Right lobe of liver (tissue), 6 donors: ENCODE results near the gene RGS3. TPM values are rescaled to one million over a fixed set of nuclear protein-coding genes. Genes with fewer than 3 reads are reported as not detected.
"Not testable (repeated sequence)": the region's sequence is repeated elsewhere in the genome, so short reads cannot be mapped to it uniquely, and the experiment has no call there.

Experiments used
- ATAC-seq, 4 donors: fragments of 200-7000 bp; cut with Tn5 transposase; one replicate each; pipeline ENCODE4 v1.9.1; 2020; ENCODE audit warnings: mild to moderate bottlenecking in 4 of 4, moderate library complexity in 4 of 4
- DNase-seq, 3 donors: peaks; one replicate each; pipeline ENCODE4 v3.0.0-alpha.2; 2020
- H3K27ac ChIP-seq, 3 donors: fragments of 200-600 bp; one replicate each; pipeline ENCODE4 v1.8.0; 2022
- H3K27me3 ChIP-seq, 2 donors: fragments of 200-600 bp; one replicate each; pipeline ENCODE4 v1.8.0; 2022
- H3K36me3 ChIP-seq, 4 donors: fragments of 200-600 bp; sonication (generic) in 1 of 4; one replicate each; pipeline versions ENCODE4 v1.5.1 to v1.8.0; 2017 to 2022; ENCODE audit warnings: control low read depth in 1 of 4
- H3K4me1 ChIP-seq, 4 donors: fragments of 200-600 bp; sonication (generic) in 1 of 4; one replicate each; pipeline versions ENCODE4 v1.5.1 to v1.8.0; 2017 to 2022; ENCODE audit warnings: control low read depth in 1 of 4
- H3K4me3 ChIP-seq, 3 donors: fragments of 200-600 bp; one replicate each; pipeline ENCODE4 v1.8.0; 2022
- H3K9me3 ChIP-seq, 4 donors: fragments of 200-600 bp; sonication (generic) in 1 of 4; one replicate each; pipeline versions ENCODE4 v1.5.1 to v1.8.0; 2017 to 2022; ENCODE audit warnings: control low read depth in 1 of 4
- POLR2A ChIP-seq: fragments of 450-650 bp; IDR thresholded peaks from one replicate; pipeline ENCODE4 v1.6.1; 2017; ENCODE audit warnings: antibody characterized with exemption, mild to moderate bottlenecking
- whole genome bisulfite sequencing: methylation state at CpG from one replicate; pipeline ENCODE4 v1.1.6; 2018; ENCODE audit warnings: low coverage, low lambda C conversion rate; ENCODE audit not compliant: insufficient coverage; ENCODE audit errors: missing lambda C conversion rate; 5-methylcytosine and 5-hydroxymethylcytosine counted together
- intact Hi-C, 2 donors: fragments of 100-400 bp; cut with DNase I; formaldehyde crosslinking; loops; one replicate each; pipeline versions ENCODE4 v1.11.2 to v1.14.1; 2022
- total RNA-seq, 6 experiments: library from RNA; depleted of rRNA in 2 of 6; stranded (reverse); fragments of >200 nt in 2 of 6; fragmentation: NEBNext Ultra II Directional in 3 of 6; extraction: Animal tissue kit (Norgen Biotek cat#: 25700) in 3 of 6; gene quantifications; one replicate each; pipeline versions ENCODE4 v1.1.0 to v1.2.4, GENCODE V29; 2016 to 2023
- TF ChIP-seq, protein P1 (sequence below), 4 donors: fragments of 200-600 bp in 3 of 4; fragments of 450-650 bp in 1 of 4; IDR thresholded peaks; one replicate each; pipeline versions ENCODE4 v1.5.1 to v1.8.0; 2016 to 2022; ENCODE audit warnings: antibody characterized with exemption in 4 of 4, mild to moderate bottlenecking in 2 of 4
- donor health status: DM: no; HTN: yes; CAD: no.
- donor health status: DM: no; HTN: no; CAD: no.
- donor health status: DM: no; HTN: no; CAD: no.
- donor health status: DM: no; HTN: yes; CAD: no.
- donor health status: DM: no; HTN: yes; CAD: no.

RGS3 gene
- total RNA-seq, 6 experiments from 2014 or later, result 19.0 to 60.3 (median 31.0) TPM

GRCh38 chr9:113436728-113437515, 26.6 kb upstream of the RGS3 start:
- TF ChIP-seq, protein P1, sequence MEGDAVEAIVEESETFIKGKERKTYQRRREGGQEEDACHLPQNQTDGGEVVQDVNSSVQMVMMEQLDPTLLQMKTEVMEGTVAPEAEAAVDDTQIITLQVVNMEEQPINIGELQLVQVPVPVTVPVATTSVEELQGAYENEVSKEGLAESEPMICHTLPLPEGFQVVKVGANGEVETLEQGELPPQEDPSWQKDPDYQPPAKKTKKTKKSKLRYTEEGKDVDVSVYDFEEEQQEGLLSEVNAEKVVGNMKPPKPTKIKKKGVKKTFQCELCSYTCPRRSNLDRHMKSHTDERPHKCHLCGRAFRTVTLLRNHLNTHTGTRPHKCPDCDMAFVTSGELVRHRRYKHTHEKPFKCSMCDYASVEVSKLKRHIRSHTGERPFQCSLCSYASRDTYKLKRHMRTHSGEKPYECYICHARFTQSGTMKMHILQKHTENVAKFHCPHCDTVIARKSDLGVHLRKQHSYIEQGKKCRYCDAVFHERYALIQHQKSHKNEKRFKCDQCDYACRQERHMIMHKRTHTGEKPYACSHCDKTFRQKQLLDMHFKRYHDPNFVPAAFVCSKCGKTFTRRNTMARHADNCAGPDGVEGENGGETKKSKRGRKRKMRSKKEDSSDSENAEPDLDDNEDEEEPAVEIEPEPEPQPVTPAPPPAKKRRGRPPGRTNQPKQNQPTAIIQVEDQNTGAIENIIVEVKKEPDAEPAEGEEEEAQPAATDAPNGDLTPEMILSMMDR (IDR thresholded peaks at IDR 0.05), result no peak
- no peak for TF ChIP-seq POLR2A
- Histone ChIP-seq H3K4me3 (no peak overlapping the region), H3K27me3 (no peaks in the 10 kb centered on the region)

GRCh38 chr9:113437716-113438115, 25.8 kb upstream of the RGS3 start:
- H3K9me3 ChIP-seq, ATAC-seq, H3K36me3 ChIP-seq, DNase-seq, H3K27ac ChIP-seq, H3K4me3 ChIP-seq, H3K4me1 ChIP-seq, intact Hi-C loops, H3K27me3 ChIP-seq: not testable (repeated sequence)
- 67% methylated on average over 1 of the region's 1 CpG for WGBS

More at GRCh38 chr9:113436728-113437515, 26.6 kb upstream of the RGS3 start:
- Histone ChIP-seq H3K27ac (no peak overlapping the region), H3K36me3 (no peaks in the 10 kb centered on the region), H3K4me1 (no peaks in the 10 kb centered on the region), H3K9me3 (no peaks in the 10 kb centered on the region)
- intact Hi-C loops, result no loop called here
- ATAC-seq (no peak), DNase-seq (no peak)
- 58% methylated on average over 3 of the region's 4 CpGs for WGBS

GRCh38 chr9:113444736-113445135, 18.8 kb upstream of the RGS3 start:
- Histone ChIP-seq H3K27me3 (no peaks in the 10 kb centered on the region), H3K4me3 (no peak overlapping the region), H3K27ac (no peak overlapping the region), H3K9me3 (no peaks in the 10 kb centered on the region), H3K36me3 (no peaks in the 10 kb centered on the region), H3K4me1 (peaks cover 0 to 11% (median 3%) of the 10 kb centered on the region in 4 donors)
- DNase-seq (no peak), ATAC-seq (no peak)
- TF ChIP-seq POLR2A, result no peak
- TF ChIP-seq, protein P1 (IDR thresholded peaks at IDR 0.05), result no peak
- WGBS, result 39% methylated on average over 2 of the region's 2 CpGs
- intact Hi-C loops, result loop anchor here (5.0 to 10.0 kb wide), 2 partner anchors 143 to 220 kb away; no protein-coding TSS in a partner anchor

DNA sequence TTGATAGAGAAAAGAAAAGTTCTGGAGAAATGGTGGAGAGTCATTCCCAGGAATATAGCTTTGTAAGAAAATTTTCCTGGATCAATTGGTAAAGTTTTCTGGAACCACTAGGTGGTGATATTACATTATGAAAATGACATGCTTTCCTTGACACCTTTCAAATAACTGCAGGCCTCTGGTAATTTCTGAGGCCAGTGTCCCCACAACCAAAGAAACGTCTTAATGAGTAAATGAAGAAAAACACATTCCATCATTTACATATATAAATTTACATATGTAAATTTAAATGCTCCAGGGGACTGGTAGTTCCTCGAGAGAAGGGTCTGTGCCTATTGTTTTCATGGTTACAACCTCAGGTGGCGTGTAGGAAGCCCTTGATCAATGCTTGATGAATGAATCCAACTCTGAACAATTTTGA, 17.2 kb upstream of the RGS3 start:
- TF ChIP-seq, protein P1 (IDR thresholded peaks at IDR 0.05), result peak; percentile 51 to 76 (median 70)
- no peak for TF ChIP-seq POLR2A
- DNase-seq (no peak), ATAC-seq (peak; percentile 81 to 92 (median 86))
- intact Hi-C loops, result loop anchor here (5.0 to 10.0 kb wide), 2 partner anchors 141 to 218 kb away; no protein-coding TSS in a partner anchor
- Histone ChIP-seq H3K4me3 (no peak overlapping the region), H3K27ac (peak overlapping the region in 1 of 3 donors; percentile 25), H3K4me1 (peaks cover 0 to 11% (median 3%) of the 10 kb centered on the region in 4 donors), H3K27me3 (no peaks in the 10 kb centered on the region), H3K36me3 (no peaks in the 10 kb centered on the region), H3K9me3 (no peaks in the 10 kb centered on the region)
- WGBS, result 48% methylated on average over 3 of the region's 3 CpGs

DNA sequence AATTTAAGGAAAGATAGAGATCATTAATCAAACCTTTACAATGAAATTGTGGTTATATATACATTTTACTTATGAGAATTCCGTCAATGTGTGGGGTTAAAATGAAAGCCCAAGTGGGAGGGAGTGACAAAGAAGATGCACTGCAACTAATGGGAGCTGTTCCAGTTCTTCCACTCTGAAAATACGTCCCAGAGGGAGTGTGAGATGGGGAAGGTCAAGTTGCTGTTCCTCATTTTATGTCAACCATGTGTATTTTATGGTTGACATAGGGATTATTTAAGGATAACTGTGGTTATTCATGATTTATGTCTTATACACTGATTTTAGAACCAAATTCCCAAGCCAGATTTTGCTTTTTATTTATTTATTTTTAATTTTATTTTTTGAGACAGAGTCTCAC, 14.2 kb upstream of the RGS3 start:
- DNase-seq (no peak), ATAC-seq (no peak)
- intact Hi-C loops, result loop anchor here (2.0 to 10.0 kb wide), 3 partner anchors 138 to 215 kb away; no protein-coding TSS in a partner anchor

More for the DNA sequence above, 14.2 kb upstream of the RGS3 start:
- TF ChIP-seq, protein P1 (IDR thresholded peaks at IDR 0.05), result no peak
- TF ChIP-seq POLR2A, result no peak
- Histone ChIP-seq H3K27ac (no peak overlapping the region), H3K9me3 (no peaks in the 10 kb centered on the region), H3K27me3 (no peaks in the 10 kb centered on the region), H3K4me3 (no peak overlapping the region), H3K4me1 (peaks cover 0 to 11% (median 3%) of the 10 kb centered on the region in 4 donors), H3K36me3 (no peaks in the 10 kb centered on the region)
- WGBS, result 55% methylated on average over 2 of the region's 2 CpGs
